Measurements from ENCODE around the gene OSCP1. TPM values are rescaled to one million over a fixed set of nuclear protein-coding genes. Genes with fewer than 3 reads are reported as not detected.
"Not testable (repeated sequence)": the region's sequence is repeated elsewhere in the genome, so short reads cannot be mapped to it uniquely, and the experiment has no call there.

The OSCP1 gene
- 8.8 TPM for polyA plus RNA-seq (2013, experiment 1 of 2; ENCODE audit: insufficient read length)
- polyA plus RNA-seq (2013, experiment 2 of 2; ENCODE audit: insufficient read length) = 8.7 TPM

- peak; percentile 96 for DNase-seq
Measured at GRCh38 chr1:36450270-36450918, at the start of gene OSCP1. Gene OSCP1, minus strand, starts transcription at chr1:36450451. Its CDS starts 82 bp downstream, at chr1:36450369.

- no peak for DNase-seq
Measured at GRCh38 chr1:36497207-36497606, 47.0 kb upstream of the OSCP1 start.

DNA sequence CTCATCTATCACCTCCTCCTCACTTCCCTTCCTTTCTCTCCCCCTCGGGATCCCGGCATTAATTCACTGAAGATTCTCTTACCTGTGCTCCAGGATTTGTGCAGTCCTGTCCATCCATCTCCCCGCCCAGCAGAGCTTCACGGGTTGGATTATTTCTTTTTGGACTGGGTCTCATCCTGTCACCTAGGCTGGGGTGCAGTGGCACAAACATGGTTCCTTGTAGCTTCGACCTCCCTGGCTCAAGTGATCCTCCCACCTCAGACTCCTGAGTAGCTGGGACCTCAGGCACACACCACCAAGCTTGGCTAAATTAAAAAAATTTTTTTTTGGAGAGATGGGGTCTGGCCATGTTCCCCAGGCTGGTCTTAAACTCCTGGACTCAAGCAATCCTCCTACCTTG lies 44.7 kb upstream of the OSCP1 start:
- DNase-seq = no peak

DNA sequence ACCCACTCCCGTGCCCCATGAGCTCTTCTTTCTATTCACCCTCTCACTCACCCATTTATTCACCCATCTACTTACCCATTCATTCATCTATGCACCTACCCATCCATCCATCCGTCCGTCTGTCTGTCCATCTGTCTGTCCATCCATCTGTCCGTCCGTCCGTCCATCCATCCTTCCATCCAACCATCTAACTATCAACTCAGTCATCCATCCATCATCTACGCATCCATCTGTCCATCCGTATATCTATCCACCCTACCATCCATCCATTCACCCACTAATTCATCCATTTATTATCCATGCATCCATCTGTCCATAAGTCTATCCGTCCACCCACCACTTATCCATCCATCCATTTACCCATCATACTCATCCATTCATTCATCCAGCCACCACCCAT lies 43.3 kb upstream of the OSCP1 start:
- no peak for DNase-seq

DNA sequence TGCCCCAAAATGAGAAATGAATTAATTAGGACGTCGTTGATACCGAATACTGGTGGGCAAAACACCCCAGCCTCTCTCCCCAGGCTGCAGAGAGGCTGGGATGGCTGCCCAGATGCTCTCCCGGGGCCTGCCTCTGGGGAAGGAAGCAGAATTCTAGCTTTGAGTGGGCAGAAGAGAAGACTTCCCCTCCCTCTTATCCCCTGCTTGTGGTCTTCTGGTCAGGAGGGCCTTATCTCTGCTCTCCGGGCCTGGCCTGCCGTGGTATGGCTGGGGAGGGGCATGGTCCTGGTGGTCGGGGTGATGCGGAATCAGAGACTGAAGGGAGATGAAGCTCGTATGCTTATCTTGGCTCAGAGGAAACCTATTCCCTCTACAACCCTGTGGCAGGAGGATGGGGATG lies 42.2 kb upstream of the OSCP1 start:
- no peak for DNase-seq

DNA sequence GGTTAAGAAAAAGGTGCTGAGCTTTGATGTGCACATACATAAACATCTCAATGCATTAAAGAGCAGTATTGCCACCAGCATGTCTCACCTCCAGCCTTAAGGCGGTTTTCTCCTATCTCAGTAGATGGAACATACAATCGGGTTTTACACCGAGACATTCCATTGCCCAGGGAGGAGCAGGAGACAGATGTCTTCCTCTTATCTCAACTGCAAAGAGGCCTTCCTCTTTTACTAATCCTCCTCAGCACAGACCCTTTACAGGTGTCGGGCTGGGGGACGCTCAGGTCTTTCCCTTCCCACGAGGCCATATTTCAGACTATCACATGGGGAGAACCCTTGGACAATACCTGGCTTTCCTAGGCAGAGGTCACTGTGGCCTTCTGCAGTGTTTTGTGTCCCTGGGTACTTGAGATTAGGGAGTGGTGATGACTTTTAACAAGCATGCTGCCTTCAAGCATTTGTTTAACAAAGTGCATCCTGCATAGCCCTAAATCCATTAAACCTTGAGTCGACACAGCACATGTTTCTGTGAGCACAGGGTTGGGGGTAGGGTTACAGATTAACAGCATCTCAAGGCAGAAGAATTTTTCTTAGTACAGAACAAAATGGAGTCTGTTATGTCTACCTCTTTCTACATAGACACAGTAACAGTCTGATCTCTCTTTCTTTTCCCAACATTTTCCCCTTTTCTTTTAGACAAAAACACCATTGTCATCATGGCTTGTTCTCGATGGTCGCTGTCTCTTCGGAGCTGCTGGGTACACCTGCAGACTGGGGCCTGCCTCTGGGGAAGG lies 39.2 kb upstream of the OSCP1 start:
- DNase-seq = not testable (repeated sequence)

GRCh38 chr1:36487906-36488305 lies 37.7 kb upstream of the OSCP1 start:
- no peak for DNase-seq

DNA sequence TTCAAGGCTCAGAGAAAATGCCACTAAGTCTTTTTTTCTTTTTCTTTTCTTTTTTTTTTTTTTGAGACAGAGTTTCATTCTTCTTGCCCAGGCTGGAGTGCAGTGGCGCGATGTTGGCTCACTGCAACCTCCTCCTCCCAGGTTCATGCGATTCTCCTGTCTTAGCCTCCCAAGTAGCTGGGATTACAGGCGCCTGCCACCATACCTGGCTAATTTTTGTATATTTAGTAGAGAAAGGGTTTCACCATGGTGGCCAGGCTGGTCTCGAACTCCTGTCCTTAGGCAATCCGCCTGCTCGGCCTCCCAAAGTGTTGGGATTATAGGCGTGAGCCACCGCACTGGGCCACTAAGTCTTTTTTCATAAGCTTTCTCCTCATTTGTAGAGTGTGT lies 37.1 kb upstream of the OSCP1 start:
- DNase-seq = not testable (repeated sequence)

DNA sequence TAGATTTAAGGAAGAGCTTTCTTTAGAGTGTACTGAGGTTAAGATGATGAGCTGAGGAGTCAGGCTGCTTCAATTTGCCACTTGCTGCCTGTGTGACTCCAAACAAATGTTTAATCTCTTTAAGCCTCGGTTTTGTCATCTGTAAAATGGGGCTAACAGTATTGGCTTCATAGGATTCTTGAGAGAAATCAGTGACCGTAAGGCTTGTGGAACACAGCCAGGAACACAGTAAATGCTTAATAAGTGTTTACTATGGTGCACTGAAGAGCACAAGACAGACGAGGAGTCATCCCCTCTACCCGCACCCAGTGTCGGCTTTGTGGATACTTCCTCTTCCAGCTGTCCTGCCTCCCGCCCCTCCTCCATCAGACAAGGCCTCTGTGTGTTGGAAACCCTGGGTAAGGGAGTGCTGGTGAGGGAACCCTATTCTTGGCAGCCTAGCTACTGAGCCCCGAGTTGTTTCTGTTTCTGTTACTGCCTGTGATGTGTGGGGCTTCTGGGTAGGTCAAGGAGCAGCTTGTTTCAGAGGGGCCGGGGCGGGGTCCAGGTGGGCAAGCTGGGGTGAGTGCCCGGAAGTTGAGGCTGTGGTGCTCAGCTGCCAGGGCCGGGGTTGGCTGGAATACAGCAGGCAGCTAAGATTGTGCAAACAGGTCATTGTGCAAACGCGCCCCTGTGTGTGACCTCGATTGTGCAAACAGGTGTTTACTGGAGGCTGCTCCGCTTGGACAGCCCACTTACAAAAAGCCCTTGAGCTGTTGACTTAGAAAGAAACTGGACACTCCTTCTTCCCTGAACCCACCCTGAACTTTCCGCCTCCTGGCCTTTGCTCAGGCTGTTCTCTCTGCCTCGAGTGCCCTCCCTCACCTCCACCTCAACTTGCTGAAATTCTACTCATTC lies 36.4 kb upstream of the OSCP1 start:
- DNase-seq = no peak

DNA sequence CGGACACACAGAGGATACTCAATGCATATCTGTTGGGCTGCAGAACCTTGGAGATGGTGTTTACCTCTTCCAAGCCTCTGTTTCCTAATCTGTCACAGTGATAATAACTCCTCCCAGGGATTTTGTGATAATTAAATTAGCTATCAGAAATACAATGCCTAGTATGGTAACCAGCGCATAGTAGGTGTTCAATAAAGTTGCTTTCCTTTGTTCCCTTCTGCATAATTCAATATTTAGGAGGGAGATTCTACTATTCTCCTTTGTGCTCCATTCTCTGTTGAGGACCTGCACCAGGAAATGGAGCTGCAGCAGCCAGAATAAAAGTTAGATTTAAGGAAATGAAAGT lies 35.8 kb upstream of the OSCP1 start:
- DNase-seq = no peak

- DNase-seq = no peak
Measured at GRCh38 chr1:36484099-36484498, 33.8 kb upstream of the OSCP1 start.

GRCh38 chr1:36482724-36483388 lies 32.6 kb upstream of the OSCP1 start, which contains the start of gene CSF3R:
Gene CSF3R, minus strand, starts transcription at chr1:36482913. Its CDS starts 3,417 bp downstream, at chr1:36479496.
- no peak for DNase-seq

DNA sequence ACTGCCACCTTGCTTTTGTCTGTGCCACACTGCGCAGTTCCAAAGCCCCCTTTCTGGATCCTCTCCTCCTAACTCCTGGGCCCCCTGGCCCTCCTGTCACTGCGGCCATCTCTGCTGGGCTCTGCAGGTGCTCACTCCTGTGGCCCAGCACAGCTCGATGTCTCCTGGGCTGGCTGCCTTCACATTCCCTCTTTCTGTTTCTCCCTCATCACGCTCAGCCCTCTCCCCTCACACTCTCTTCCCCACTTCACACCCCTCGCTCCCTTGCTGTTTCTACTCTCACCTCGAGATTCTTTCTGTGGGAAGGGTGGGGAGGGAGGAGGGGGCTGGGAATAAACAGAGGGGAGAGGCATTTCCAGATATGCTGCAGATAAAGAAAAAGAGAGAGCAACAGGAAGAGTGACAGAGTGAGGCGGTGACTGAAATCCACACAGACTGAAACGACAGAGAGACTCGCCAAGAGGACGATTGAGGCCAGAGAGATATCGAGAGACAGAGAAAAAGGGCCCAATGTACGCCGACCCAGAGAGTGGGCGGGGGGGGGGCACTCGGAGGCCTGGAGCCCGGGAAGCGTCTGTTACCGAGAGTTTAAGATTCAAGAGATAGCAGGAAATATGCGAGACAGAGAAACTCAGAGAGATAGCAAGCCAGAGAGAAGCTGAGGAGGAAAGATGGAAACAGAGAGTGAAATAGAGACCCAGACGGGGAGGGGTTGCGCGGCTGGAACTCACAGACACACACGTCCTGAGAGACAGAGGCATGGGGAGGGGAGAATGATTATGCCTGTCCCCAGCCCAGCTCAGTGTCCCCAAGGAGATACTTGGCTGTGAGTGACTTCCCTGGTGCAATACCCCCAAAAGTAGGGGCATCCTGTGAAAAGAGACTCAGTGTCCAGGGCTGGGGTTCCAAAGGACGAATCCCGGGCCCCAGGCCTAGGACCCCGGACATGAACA lies 31.8 kb upstream of the OSCP1 start:
- no peak for DNase-seq

DNA sequence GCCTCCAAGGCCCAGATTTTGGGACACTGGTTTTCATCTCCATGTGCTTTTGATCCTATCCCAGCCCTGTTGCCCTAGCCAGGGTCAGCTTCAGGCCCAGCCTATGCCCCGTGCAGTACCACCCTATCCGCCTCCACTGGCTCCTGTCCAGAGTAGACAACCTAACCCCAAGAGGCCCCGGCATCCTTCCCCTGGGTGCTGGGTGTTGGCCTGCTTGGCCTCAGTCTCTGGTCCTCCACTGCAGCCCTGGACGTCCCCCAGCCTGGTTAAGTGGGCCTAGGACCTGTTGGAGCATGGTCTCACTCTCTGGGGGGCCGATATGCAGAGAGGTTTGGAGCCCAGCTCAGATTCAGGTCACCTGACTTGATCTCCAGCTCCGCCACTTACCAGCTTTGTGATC lies 30.8 kb upstream of the OSCP1 start:
- no peak for DNase-seq

DNA sequence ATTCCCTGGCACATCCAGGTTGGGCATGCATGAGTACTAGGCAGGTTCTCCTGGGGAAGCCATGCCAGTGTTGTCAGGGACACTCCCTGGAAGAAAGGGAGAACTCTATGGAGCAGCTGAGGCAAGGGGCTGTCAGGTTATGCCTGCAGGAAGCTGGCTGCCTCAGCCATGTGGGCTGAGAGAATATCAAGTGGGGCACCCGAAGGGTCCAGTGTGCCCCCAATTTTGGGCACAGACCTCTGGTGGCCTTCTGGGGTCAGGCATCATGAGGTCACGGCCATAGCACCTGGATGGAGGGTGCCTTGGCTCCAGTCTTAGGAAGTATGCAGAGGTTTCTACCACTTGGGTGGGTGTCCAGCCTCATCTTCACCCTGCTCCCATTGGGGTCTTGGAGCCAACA lies 29.9 kb upstream of the OSCP1 start:
- no peak for DNase-seq

- no peak for DNase-seq
Measured at GRCh38 chr1:36479505-36480051, 29.3 kb upstream of the OSCP1 start.

DNA sequence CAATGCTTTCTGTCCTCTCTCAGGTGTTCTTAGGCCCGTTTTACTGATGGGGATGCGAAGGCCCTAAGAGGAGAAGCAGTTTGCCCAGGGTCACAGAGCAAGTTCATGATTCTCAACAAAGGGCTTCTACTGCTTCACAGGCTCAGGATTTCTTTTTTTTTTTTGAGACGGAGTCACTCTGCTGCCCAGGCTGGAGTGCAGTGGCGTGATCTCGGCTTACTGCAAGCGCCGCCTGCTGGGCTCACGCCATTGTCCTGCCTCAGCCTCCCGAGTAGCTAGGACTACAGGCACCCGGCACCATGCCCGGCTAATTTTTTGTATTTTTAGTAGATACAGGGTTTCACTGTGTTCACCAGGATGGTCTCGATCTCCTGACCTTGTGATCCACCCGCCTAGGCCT lies 27.4 kb upstream of the OSCP1 start:
- DNase-seq = not testable (repeated sequence)

DNA sequence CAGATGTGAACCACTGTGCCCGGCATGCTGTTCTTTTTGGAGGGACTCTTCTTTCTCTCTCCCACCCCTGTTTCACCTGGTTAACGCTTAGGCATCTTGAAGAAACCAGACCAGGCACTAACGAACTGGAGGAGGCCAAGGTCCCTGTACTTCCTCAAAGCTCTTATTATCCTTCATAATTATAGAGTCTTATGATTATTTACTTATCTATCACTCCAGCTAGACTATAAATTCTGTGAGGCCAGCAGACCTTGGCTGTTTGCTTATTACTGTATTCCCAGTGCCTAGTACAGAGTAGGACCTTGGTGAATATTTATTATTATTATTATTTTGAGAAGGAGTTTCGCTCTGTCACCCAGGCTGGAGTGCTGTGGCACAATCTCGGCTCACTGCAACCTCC lies 26.7 kb upstream of the OSCP1 start:
- no peak for DNase-seq

- DNase-seq = no peak
Measured at GRCh38 chr1:36475910-36476604, 25.8 kb upstream of the OSCP1 start.

DNA sequence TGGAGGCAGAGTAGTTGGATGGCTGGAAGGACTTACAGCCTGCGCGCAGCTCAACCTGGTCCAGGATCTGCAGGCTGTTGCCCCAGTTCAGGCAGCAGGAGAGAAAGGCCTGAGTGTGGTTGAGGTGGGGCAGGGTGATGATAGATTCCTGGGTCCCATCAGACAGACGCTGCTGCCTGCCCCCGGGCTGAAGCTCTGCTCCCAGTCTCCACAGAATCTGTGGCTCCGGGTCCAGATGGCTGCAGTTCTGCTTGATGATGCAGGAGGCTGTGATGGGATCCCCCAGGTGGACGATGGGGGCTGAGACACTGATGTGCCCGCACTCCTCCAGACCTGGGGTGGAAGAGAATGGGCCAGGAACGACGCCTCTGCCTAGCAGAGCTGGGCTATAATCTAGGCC lies 25.1 kb upstream of the OSCP1 start:
- no peak for DNase-seq
